Measurements from ENCODE around the gene JPT1. TPM values are rescaled to one million over a fixed set of nuclear protein-coding genes. Genes with fewer than 3 reads are reported as not detected.

Gene JPT1
- total and polyA plus RNA-seq, 2 experiments from 2014 or later: 278 to 903 TPM

GRCh38 chr17:75096082-75096625 lies 58.2 kb downstream of the JPT1 start:
- Histone ChIP-seq H2AFZ (no peak overlapping the region), H3K4me1 (ENCODE audit: insufficient read depth) (peaks cover 6% of the 10 kb centered on the region), H3K79me2 (replicated peaks; ENCODE audit: insufficient read depth) (peaks cover 11% of the 10 kb centered on the region; the same call in 1 of the 2 replicates), H3K4me3 (no peak overlapping the region), H4K20me1 (replicated peaks; ENCODE audit: insufficient read depth) (no peaks in the 10 kb centered on the region; the same call in 1 of the 2 replicates), H3K36me3 (ENCODE audit: insufficient read depth) (no peaks in the 10 kb centered on the region), H3K9me2 (ENCODE audit: insufficient read depth) (no peaks in the 10 kb centered on the region), H3K4me2 (no peak overlapping the region), H3K27me3 (ENCODE audit: insufficient read depth) (no peaks in the 10 kb centered on the region), H3F3A (replicated peaks; ENCODE audit: low read depth) (0 out of 2 replicates have a peak, but pooled peaks cover 14% of the 10 kb centered on the region), H3K27ac (ENCODE audit: low read depth) (no peak overlapping the region)
- peaks cover 27% of the 10 kb centered on the region for H3K36me3 Mint-ChIP-seq (ENCODE audit: low read depth)
- TF ChIP-seq ZNF114 (CRISPR knock-in tag; IDR thresholded peaks at IDR 0.05) (no peak), ZNF462 (CRISPR knock-in tag; IDR thresholded peaks at IDR 0.05) (no peak), EZH2phosphoT487 (IDR thresholded peaks at IDR 0.05; ENCODE audit: unreplicated experiment) (no peak), POLR2AphosphoS5 (IDR thresholded peaks at IDR 0.05; ENCODE audit: low read depth) (no peak), REST (IDR thresholded peaks at IDR 0.05; ENCODE audit: unreplicated experiment) (no peak), CREB1 (CRISPR knock-in tag; IDR thresholded peaks at IDR 0.05; ENCODE audit: low read depth) (no peak), JUNB (IDR thresholded peaks at IDR 0.05; ENCODE audit: unreplicated experiment) (no peak), ZNF331 (CRISPR knock-in tag; IDR thresholded peaks at IDR 0.05; ENCODE audit: low read depth) (no peak), EZH2 (IDR thresholded peaks at IDR 0.05; ENCODE audit: low read depth, unreplicated experiment) (no peak), STAT1 (IDR thresholded peaks at IDR 0.05; ENCODE audit: unreplicated experiment) (no peak), NANOG (IDR thresholded peaks at IDR 0.05; ENCODE audit: borderline replicate concordance) (no peak)
- TF ChIP-seq, protein P1, sequence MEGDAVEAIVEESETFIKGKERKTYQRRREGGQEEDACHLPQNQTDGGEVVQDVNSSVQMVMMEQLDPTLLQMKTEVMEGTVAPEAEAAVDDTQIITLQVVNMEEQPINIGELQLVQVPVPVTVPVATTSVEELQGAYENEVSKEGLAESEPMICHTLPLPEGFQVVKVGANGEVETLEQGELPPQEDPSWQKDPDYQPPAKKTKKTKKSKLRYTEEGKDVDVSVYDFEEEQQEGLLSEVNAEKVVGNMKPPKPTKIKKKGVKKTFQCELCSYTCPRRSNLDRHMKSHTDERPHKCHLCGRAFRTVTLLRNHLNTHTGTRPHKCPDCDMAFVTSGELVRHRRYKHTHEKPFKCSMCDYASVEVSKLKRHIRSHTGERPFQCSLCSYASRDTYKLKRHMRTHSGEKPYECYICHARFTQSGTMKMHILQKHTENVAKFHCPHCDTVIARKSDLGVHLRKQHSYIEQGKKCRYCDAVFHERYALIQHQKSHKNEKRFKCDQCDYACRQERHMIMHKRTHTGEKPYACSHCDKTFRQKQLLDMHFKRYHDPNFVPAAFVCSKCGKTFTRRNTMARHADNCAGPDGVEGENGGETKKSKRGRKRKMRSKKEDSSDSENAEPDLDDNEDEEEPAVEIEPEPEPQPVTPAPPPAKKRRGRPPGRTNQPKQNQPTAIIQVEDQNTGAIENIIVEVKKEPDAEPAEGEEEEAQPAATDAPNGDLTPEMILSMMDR (conservative IDR thresholded peaks at IDR 0.05; ENCODE audit: low read depth in 2 of 2): no peak
- TF ChIP-seq, protein P2, sequence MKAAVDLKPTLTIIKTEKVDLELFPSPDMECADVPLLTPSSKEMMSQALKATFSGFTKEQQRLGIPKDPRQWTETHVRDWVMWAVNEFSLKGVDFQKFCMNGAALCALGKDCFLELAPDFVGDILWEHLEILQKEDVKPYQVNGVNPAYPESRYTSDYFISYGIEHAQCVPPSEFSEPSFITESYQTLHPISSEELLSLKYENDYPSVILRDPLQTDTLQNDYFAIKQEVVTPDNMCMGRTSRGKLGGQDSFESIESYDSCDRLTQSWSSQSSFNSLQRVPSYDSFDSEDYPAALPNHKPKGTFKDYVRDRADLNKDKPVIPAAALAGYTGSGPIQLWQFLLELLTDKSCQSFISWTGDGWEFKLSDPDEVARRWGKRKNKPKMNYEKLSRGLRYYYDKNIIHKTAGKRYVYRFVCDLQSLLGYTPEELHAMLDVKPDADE (IDR thresholded peaks at IDR 0.05): no peak
- no peak overlapping the region for H3K4me3 Mint-ChIP-seq
- DNase-seq (ENCODE audit: low spot score) (peak; percentile 57), ATAC-seq (peak; percentile 61)
- peak overlapping the region; percentile 86 for H3K27ac Mint-ChIP-seq
- peaks cover 19% of the 10 kb centered on the region for H3K27me3 Mint-ChIP-seq (ENCODE audit: insufficient read depth, low read depth, poor library complexity)
- H3K4me1 Mint-ChIP-seq: peaks cover 19% of the 10 kb centered on the region
- no peaks in the 10 kb centered on the region; the same call in 2 of the 3 replicates for H3K9me3 Mint-ChIP-seq
